Mesodermal cell (in vitro differentiated cells): ENCODE data around the gene SLC18A3.

Source experiments
- H3K27ac ChIP-seq: 2 replicates; pipeline ENCODE4 v1.7.0; 2013; ENCODE audit warnings: mild to moderate bottlenecking, low read depth, low read length, moderate library complexity; ENCODE audit not compliant: severe bottlenecking
- H3K36me3 ChIP-seq: 2 replicates; pipeline ENCODE4 v1.7.1; 2013; ENCODE audit warnings: mild to moderate bottlenecking, low read length, moderate library complexity; ENCODE audit not compliant: control insufficient read depth, insufficient read depth
- H3K4me1 ChIP-seq: one replicate; pipeline ENCODE4 v1.7.1; 2013; ENCODE audit warnings: mild to moderate bottlenecking, low read length; ENCODE audit not compliant: insufficient read depth, control insufficient read depth, poor library complexity, severe bottlenecking
- H3K4me3 ChIP-seq: 2 replicates; pipeline ENCODE4 v1.7.0; 2013; ENCODE audit warnings: low read length, control low read depth, mild to moderate bottlenecking; ENCODE audit not compliant: insufficient read depth, poor library complexity, severe bottlenecking; ENCODE audit errors: extremely low read depth
- H3K9me3 ChIP-seq: 2 replicates; pipeline ENCODE4 v1.7.1; 2013; ENCODE audit warnings: mild to moderate bottlenecking, low read length, moderate library complexity; ENCODE audit not compliant: control insufficient read depth
- WGBS, 2 experiments: methylation state at CpG; one replicate each; pipeline ENCODE4 v1.1.5; 2013; ENCODE audit warnings: missing lambda C conversion rate in 2 of 2; ENCODE audit not compliant: insufficient coverage in 2 of 2; 5-methylcytosine and 5-hydroxymethylcytosine counted together

SLC18A3 gene

GRCh38 chr10:49645871-49646870 lies 36.1 kb downstream of the SLC18A3 start:
- Histone ChIP-seq H3K9me3 (no peaks in the 10 kb centered on the region), H3K4me1 (no peaks in the 10 kb centered on the region), H3K4me3 (no peak overlapping the region), H3K27ac (no peak overlapping the region), H3K36me3 (no peaks in the 10 kb centered on the region)
- WGBS, 2 experiments = 89 to 93% methylated on average over 18 to 19 of the region's 22 CpGs

GRCh38 chr10:49647554-49647953 lies 37.4 kb downstream of the SLC18A3 start:
- WGBS, 2 experiments = 94 to 96% methylated on average over 2 of the region's 4 CpGs
- no peaks in the 10 kb centered on the region for H3K36me3 ChIP-seq
- H3K4me1 ChIP-seq = no peaks in the 10 kb centered on the region

GRCh38 chr10:49647985-49648795 lies 38.1 kb downstream of the SLC18A3 start:
- Histone ChIP-seq H3K27ac (no peak overlapping the region), H3K9me3 (no peaks in the 10 kb centered on the region), H3K4me1 (no peaks in the 10 kb centered on the region), H3K36me3 (no peaks in the 10 kb centered on the region), H3K4me3 (no peak overlapping the region)
- WGBS, 2 experiments = 83 to 84% methylated on average over 11 to 13 of the region's 18 CpGs

More at GRCh38 chr10:49647554-49647953, 37.4 kb downstream of the SLC18A3 start:
- Histone ChIP-seq H3K9me3 (no peaks in the 10 kb centered on the region), H3K27ac (no peak overlapping the region), H3K4me3 (no peak overlapping the region)

GRCh38 chr10:49649294-49649693 lies 39.2 kb downstream of the SLC18A3 start:
- H3K4me3 ChIP-seq = no peak overlapping the region
- 35 to 41% methylated on average over 12 to 14 of the region's 17 CpGs for WGBS, 2 experiments
- no peaks in the 10 kb centered on the region for H3K4me1 ChIP-seq
- H3K36me3 ChIP-seq = no peaks in the 10 kb centered on the region
- H3K9me3 ChIP-seq = no peaks in the 10 kb centered on the region
- no peak overlapping the region for H3K27ac ChIP-seq

- no peaks in the 10 kb centered on the region for H3K4me1 ChIP-seq
- 85% methylated on average over 8 of the region's 8 CpGs for WGBS, 2 experiments
These were observed 40.0 kb downstream of the SLC18A3 start for GRCh38 chr10:49649936-49650723.

GRCh38 chr10:49650724-49651034 lies 40.6 kb downstream of the SLC18A3 start:
- H3K9me3 ChIP-seq = no peaks in the 10 kb centered on the region
- H3K27ac ChIP-seq = no peak overlapping the region
- no peak overlapping the region for H3K4me3 ChIP-seq
- 86 to 87% methylated on average over 1 of the region's 1 CpG for WGBS, 2 experiments
- H3K36me3 ChIP-seq = no peaks in the 10 kb centered on the region
- H3K4me1 ChIP-seq = no peaks in the 10 kb centered on the region

More at GRCh38 chr10:49649936-49650723, 40.0 kb downstream of the SLC18A3 start:
- no peaks in the 10 kb centered on the region for H3K9me3 ChIP-seq
- H3K4me3 ChIP-seq = no peak overlapping the region
- H3K27ac ChIP-seq = no peak overlapping the region
- no peaks in the 10 kb centered on the region for H3K36me3 ChIP-seq

- no peak overlapping the region for H3K4me3 ChIP-seq
- H3K36me3 ChIP-seq = no peaks in the 10 kb centered on the region
- H3K9me3 ChIP-seq = no peaks in the 10 kb centered on the region
- no peak overlapping the region for H3K27ac ChIP-seq
- 86 to 87% methylated on average over 14 to 15 of the region's 15 CpGs for WGBS, 2 experiments
- no peaks in the 10 kb centered on the region for H3K4me1 ChIP-seq
These were observed 41.1 kb downstream of the SLC18A3 start for GRCh38 chr10:49651039-49651835.

- 76 to 80% methylated on average over 1 to 2 of the region's 2 CpGs for WGBS, 2 experiments
- no peaks in the 10 kb centered on the region for H3K36me3 ChIP-seq
- H3K9me3 ChIP-seq = no peaks in the 10 kb centered on the region
- H3K27ac ChIP-seq = no peak overlapping the region
- H3K4me3 ChIP-seq = no peak overlapping the region
- no peaks in the 10 kb centered on the region for H3K4me1 ChIP-seq
These were observed 41.8 kb downstream of the SLC18A3 start for GRCh38 chr10:49651917-49652316.

GRCh38 chr10:49652421-49653272 lies 42.5 kb downstream of the SLC18A3 start:
- H3K36me3 ChIP-seq = no peaks in the 10 kb centered on the region
- no peak overlapping the region for H3K27ac ChIP-seq
- 90 to 92% methylated on average over 9 to 15 of the region's 15 CpGs for WGBS, 2 experiments
- no peak overlapping the region for H3K4me3 ChIP-seq
- H3K9me3 ChIP-seq = no peaks in the 10 kb centered on the region
- H3K4me1 ChIP-seq = no peaks in the 10 kb centered on the region
